Dedifferentiated amniotic fluid mesenchymal stem cell (primary cell): Measurements from ENCODE around the gene STYX.
"Not testable (repeated sequence)": the region's sequence is repeated elsewhere in the genome, so short reads cannot be mapped to it uniquely, and the experiment has no call there.

Experiments used
- DNase-seq: peaks from one replicate; pipeline ENCODE4 v3.0.0-alpha.2; 2016; ENCODE audit errors: extremely low spot score

STYX gene

DNA sequence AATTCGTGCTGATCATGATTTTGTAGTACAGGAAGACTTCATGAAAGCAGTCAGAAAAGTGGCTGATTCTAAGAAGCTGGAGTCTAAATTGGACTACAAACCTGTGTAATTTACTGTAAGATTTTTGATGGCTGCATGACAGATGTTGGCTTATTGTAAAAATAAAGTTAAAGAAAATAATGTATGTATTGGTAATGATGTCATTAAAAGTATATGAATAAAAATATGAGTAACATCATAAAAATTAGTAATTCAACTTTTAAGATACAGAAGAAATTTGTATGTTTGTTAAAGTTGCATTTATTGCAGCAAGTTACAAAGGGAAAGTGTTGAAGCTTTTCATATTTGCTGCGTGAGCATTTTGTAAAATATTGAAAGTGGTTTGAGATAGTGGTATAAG lies 2.5 kb upstream of the STYX start:
- not testable (repeated sequence) for DNase-seq

DNA sequence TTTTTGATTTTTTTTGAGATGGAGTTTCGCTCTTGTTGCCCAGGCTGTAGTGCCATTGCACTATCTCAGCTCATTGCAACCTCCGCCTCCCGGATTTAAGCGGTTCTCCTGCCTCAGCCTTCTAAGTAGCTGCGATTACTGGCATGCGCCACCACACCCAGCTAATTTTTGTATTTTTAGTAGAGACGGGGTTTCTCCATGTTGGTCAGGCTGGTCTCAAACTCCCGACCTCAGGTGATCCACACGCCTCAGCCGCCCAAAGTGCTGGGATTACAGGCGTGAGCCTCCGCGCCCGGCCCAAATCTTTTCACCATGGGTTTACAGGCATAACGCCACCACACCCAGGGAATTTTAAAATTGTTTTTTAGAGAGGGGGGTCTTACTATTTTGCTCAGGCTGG lies 931 bp upstream of the STYX start:
- not testable (repeated sequence) for DNase-seq

DNA sequence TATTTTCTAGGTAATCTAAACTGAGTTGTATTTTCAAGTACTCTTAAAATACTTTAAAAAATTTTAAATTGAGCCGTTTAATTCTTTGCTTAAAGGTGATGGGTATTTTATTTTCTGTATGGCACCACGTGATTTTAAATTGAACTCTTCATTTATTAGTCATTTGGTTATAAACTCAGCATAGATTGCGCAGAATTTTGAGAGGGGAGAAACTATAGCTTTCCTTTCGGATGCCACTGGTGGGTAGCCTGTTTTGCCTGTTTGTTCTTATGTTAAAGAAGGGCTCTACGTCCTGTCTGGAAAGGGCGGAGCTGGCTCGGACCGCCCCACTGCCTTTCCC lies 411 bp upstream of the STYX start:
- DNase-seq = no peak

DNA sequence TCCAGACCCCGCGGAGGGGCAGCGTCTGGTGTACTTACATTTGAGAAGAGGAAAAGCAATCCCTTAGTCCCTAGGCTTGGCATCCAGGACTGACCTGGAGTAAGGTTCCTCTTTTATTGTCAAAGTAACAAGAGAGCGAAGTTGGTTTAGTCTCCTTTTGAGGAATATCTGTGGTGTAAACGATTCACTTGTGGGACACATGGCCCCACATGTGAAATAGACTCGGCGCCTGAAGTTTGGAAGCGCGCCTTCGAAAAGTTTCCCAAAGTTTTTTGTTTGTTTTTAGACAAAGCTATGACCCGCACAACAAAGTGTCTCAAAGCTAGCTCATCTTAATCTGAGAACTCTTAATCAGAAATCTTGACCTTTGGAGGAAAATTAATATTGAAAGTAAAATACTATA lies 744 bp downstream of the STYX start:
- no peak for DNase-seq

DNA sequence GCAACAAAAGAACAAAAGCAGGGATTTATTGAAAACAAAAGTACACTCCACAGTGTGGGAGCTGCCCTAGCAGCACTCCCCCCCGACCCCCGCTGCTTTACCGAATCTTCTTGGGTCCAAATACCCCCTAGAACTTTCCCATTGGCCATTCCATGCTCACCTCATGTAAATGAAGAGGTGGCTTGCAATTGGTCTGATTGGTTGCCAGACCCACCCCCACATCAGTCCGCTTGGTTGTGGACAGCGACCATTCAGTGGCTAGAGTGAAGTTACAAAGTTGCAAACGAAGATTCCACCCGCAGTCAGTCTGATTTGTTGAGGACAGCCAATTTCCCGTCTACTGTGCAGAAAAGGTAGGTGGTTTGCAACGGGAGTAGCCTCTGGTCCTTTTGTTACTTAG lies 3.9 kb downstream of the STYX start:
- no peak for DNase-seq

DNA sequence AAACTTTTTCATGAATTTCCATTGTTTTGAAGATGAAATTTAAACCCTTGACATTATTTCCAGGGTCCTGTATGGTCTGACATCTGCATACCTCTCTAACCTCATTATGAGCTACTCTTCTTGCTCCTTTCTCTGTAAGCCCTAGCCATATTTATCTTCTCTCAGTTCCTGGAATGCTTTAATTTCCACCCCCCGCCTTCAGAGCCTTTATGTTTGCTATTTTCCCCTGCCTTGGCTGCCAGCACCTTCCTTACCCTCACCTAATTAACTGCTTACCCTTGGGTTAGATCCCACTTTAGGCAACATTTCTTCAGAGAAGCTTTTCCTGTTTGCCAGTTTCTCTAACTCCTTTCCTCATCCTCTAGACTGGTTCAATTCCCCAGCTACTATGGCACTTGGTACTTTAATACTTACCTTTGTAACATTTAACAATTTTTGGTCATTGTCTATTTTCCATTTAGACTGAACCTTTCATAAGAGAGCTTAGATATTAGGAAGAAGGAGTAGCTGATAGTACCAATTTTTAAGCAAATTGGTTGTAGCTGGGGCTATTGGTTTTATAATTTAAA lies 6.0 kb downstream of the STYX start:
- DNase-seq = no peak

DNA sequence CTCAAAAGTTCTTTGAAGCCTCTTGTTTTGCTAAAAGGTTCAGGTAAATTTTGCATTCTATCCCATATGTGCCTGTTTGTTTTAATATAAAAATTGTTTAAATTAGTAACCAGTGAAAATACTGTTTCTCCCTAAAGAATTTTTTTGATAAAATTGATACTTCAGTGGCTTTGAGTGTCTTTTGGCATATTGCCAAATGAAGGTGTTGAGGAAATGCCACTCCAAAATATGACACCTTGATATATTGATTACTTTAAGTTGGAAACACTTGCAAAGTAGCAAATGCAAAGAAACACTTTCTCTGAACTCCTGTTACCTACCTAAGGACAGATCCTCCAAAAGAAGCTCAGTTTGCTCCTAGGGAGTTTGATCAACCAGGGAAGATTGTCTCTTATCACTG lies 8.4 kb downstream of the STYX start:
- DNase-seq = no peak

DNA sequence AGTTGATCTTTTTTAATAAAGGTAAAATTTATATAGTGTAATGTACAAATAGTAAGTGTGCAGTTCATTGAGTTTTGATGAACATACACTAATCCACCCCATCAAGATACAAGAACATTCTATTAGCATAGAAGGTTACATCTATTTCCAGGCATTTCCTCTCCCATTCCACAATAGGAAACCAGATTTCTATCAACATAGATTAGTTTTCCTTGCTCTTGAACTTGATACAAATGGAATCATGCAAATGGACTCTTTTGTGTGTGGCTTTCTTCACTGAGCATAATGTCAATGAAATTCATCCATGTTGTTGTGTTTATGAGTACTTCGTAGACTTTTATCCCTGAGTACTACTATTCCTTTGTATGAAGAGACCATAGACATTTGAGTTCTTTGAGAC lies 10.8 kb downstream of the STYX start:
- DNase-seq = no peak

DNA sequence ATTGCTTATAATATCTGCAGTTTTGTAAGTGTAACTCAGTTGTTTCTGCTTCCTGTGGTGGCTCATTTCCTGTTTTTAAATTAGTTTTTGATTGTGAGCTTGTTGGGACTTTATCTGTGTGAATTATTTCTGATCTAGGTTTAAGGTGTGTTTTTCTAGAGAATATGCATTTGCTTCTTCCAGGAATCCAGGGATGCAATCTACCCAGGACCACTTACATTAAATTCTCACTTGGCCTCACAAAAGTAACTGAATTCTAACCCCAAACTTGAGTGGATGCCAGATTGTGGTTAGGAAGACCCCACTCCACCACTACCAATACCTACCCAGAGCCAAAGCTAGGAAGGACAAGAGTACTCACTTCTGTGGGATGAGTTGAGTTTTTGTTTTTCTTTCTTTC lies 11.9 kb downstream of the STYX start:
- no peak for DNase-seq

DNA sequence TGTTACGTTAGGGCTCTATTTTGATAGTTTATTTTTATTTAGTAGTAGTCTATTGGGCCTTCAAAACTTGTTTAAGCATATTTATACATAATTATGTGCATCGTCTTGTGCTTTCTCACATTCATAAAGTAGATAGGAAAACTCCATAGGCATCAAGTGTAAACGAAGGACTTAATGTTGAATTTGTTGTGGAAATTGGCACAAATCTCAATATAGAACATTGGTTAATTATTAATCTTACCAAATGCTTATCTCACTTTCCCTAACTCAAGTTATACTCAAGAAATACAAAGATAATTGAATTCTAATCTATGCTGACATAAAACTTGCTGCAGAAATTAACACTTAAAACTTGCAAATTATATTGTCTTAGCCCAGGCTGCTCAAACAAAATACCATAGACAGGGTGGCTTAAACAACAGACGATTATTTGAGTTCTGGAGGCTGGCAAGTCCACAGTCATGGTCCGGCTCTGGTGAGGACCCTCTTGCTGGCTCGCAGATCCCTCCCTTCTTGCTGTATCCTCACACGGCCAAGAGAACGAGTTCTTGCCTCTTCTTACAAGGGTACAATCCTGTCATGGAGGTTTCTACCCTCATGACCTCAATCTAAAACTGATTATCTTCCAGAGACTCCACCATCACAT lies 18.8 kb downstream of the STYX start:
- DNase-seq = no peak

DNA sequence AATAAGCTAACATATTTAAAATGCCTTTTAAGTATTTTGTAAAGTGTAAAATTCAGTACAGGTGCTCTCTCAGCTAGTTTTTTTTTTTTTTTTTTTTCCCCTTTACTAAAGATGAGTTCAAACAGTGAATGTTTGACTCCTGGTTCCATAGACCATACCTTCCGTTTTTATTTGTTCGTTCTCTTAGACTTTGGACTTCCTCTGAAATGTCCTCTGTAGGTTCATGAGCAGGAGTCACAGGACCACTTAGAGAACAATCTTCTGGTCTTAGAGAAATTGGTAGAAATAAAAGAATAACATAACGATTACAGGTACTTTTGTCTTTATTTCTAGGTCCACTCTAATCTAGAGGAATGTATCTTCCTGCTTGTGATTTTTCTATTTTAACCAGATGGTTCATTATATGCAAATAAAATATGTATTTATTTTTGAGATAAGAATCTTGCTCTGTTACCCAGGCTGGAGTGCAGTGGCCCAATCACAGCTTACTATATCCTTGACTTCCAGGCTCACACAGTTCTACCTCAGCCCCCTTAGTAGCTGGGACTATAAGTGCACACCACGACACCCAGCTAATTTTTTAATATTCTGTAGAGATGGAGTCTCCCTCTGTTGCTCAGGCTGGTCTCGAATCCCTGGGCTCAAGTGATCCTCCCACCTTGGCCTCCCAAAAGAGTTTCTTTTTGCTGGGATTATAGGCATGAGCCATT lies 25.8 kb downstream of the STYX start:
- no peak for DNase-seq

DNA sequence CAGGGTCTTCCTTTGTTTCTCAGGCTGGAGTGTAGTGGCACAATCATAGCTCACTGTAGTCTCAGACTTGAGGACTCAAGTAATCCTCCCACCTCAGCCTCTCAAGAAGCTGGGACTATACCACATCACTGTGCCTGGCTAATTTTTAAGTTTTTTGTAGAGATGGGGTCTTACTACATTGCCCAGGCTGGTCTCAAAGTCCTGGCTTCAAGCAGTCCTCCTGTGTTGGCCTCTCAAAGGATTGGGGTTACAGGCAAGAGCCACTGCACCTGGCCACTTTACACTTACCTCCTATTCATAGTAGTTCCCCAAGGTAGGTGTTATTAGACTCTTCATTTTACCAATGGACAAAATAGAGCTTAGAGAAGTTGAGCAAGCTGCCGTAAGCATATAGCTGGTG lies 29.2 kb downstream of the STYX start:
- DNase-seq = no peak

DNA sequence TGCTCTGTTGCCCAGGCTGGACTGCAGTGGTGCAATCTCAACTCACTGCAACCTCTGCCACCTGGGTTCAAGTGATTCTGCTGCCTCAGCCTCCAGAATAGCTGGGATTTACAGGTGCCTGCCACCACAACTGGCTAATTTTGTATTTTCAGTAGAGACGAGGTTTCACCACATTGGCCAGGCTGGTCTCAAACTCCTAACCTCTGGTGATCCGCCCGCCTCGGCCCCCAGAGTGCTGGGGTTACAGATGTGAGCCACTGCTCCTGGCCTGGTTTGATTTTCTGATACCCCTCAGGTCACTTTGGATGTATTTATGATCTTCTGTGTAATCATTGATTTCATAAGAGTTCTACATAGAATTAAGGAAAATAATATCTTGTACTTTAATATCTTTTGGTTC lies 33.0 kb downstream of the STYX start:
- DNase-seq = not testable (repeated sequence)

DNA sequence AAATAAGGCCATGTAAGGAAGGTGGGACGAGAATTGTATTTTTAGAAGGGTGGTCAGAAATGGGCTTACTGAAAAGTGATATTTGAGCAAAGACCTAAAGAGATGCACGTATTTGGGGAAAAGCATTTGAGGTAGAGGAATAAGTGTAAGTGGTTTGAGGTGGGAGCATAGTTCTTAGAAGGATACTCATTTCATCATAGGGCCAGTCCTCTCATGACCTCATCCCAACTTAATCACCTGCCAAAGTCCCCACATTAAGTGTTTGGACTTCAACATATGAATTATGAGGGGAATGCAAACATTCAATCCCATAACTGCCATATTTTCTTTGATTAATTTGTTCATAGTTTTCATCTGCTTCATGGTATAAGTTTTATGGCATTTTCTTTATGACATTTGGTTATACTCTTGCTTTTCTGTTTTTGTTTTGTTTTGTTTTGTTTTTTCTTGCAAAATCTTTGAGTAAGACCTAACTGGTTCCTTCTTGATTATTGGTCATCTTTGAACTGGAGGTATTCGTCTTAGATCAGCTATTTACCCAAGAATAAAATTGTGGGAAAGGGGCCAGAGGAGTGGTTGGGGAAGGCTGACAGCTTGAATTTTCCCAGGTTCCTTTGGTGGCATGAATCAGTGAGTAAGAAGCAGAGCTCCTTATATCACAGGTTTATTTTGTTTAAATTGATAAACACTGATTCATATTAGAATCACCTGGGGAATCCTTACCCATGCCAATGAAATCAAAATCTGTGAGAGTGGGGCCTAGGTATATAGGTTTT lies 37.3 kb downstream of the STYX start:
- no peak for DNase-seq

DNA sequence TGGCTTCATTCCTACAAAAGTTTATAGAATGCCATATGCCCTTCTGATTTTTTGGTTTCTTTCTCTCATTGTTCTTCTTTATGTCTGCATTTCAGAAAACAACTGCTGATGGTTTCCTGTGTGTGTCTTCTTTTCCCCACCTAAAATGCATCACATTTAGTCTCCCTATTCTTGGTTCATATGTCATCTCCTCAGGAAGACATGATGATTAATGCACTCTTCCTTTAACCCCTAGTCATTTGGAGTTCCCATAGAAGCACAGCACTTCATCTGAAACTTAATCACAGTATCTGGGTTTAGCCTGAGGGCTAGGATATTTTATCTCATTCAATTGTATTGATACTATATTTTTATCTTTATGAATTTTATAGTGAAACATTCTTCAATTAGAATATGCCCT lies 39.9 kb downstream of the STYX start:
- DNase-seq = no peak

DNA sequence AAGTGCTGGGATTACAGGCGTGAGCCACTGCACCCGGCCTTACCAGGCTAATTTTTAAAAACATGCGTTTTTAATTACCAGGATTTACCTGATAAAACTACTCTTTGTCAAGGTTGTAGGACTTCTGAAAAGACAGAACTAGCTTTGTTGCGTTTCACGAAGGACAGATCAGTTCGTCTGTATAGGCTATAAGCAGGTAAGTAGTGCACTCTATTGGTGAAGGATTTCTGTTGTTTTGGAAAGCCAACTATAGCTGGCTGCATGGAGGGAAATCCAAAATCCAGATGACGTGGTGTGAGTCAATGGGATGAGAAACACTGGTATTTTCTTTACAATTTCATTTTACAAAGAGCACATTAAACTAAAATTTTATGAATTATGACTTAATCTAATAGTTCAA lies 46.9 kb downstream of the STYX start:
- no peak for DNase-seq

DNA sequence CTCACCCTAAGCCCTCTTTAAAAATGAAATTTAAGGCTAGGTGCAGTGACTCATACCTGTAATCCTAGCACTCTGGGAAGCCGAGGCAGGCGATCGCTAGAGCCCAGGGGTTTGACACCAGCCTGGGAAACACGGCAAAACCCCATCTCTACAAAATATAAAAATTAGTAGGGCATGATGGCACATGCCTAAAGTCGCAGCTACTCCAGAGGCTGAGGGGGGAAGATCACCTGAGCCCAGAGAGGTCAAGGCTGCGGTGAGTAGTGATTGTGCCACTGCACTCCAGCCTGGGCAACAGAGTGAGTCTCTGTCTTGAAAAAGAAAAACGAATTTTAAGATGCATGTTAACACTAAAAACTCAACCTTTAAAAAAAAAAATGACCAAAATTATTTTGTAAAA lies 48.7 kb downstream of the STYX start:
- no peak for DNase-seq

DNA sequence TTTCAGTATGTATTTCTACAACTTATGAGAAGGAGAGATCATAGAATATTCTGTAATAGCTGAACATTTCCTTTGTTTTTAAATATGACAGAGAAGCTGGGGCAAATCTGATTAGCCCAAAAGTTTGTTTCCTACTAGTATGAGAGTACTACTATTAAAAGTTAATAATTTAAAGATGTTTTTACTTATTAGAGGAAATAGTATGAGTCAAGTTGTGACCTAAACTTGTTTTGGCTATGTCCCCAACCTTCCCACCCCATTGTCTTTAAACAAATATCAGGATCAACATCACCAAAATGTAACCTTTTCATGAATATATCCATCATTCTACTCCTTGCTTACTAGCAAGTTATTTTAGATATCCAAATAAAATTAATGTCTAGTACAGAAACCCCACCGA lies 50.9 kb downstream of the STYX start:
- no peak for DNase-seq

DNA sequence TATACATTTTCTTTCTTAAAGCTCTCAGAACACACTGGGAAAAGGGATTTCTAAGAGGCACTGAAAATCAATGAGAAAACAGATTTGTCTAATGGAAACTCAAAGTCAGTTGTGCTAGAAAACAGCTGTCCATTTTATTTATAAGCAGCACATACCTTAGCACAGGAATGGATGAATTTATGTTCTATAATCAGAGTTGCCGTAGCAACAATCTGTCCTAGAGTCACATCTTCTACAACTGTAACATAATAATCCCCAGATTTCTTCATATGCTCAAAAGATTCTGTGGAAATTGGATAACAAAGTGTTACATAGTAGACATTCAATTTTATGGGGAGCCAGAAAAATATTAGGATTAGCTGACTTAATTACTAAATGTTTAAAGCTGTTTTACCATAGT lies 51.7 kb downstream of the STYX start:
- DNase-seq = no peak

DNA sequence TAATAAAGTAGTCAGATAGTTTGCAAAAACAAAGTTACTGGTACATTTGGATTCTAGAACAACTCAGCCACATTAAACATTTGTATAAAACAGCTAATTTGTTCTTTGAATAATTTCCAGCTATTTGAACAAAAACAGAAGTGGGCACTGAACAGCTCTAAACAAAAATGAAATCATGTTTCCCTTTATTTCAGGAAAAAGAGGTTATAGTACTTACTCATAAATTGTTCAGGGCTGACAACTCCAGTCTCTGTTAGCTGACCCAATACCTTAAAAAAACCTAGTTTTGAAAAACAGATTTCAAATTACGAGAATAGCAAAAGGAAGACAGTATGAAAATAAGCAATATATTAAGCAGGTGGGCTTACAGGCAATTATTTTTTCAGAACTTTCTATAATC lies 53.2 kb downstream of the STYX start:
- no peak for DNase-seq

DNA sequence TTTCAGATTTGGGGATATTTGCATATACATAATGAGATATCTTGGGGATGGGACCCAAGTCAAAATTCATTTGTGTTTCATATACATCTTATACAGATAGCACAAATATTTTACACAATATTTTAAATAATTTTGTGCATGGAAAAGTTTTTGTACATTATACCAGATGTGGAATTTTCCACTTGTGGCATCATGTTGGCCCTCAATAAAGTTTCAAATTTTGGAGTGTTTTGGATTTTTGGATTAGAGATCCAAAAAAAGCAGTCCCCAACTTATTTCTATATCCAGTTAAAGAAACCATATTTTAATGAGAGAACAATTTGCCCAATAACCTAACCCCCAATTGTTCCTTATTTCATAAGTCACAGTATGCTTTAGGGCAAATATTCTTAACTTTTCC lies 56.9 kb downstream of the STYX start:
- no peak for DNase-seq

DNA sequence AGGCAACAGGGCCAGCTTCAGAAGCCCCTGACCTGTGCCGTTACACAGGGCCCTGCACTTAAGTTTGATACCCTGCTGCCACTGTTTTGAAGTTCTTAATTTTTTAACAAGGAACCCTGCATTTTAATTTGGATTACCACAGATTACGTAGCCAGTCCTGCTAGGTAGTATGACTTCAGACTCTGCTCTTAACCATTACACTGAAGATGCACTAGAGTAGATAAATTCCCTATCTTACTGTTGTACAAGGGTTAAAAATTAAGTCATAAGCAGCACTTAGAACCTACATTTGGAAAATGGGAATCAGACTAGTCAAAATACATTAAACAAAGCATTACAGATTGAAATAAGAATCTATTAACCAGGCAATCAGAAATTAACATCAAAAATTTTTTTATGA lies 59.2 kb downstream of the STYX start:
- DNase-seq = no peak
